HUES48 (cell line): ENCODE measurements around the gene CAPZA2.

Experiments used
- H3K27ac ChIP-seq: one replicate; pipeline ENCODE4 v1.7.0; 2013; ENCODE audit warnings: low read depth, low read length, inconsistent platforms
- H3K27me3 ChIP-seq: 2 replicates; pipeline ENCODE4 v1.6.1; 2013; ENCODE audit warnings: mild to moderate bottlenecking, low read length; ENCODE audit not compliant: control insufficient read depth, insufficient read depth
- H3K36me3 ChIP-seq: 2 replicates; pipeline ENCODE4 v1.6.1; 2013; ENCODE audit warnings: low read length; ENCODE audit not compliant: control insufficient read depth, insufficient read depth
- H3K4me1 ChIP-seq: 2 replicates; pipeline ENCODE4 v1.6.1; 2013; ENCODE audit warnings: mild to moderate bottlenecking, low read length; ENCODE audit not compliant: control insufficient read depth, insufficient read depth
- H3K4me3 ChIP-seq: 2 replicates; pipeline ENCODE4 v1.5.1; 2013; ENCODE audit warnings: mild to moderate bottlenecking, low read depth, low read length
- H3K9ac ChIP-seq: 2 replicates; pipeline ENCODE4 v1.6.1; 2013; ENCODE audit warnings: mild to moderate bottlenecking, low read depth, low read length, moderate library complexity
- H3K9me3 ChIP-seq: 2 replicates; pipeline ENCODE4 v1.6.1; 2013; ENCODE audit warnings: low read length; ENCODE audit not compliant: control insufficient read depth, insufficient read depth

Gene CAPZA2

DNA sequence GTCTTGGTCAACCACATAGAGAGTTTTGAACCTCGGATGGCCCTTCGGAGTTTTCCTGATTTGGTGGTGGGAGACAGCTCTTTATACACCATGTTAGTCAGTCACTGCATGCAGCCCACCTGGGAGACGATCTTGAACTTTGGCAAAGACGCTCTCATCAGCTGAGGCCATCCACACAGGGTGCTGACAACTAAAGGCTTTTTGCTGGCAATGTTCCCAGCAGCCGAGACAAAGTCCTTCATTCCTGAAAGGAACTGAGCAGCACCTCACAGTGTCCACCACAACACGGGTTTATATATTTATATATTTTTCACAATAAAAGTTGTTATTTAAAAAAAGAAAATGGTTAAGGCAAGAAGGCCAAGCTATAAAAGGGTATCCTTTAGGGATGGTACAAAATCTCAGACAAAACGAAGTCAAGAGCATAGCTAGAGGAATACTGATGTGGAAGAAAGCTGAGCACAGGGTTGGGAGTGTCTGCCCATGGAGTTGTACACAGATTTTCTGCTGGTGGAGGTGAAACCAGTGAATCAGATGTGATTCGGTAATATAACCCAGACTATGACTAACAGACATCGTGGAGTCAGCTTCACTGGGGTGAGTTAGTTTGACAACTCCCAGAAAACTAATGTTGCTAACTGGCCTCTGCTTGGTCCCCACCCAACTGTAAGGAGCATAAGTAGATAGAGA, 27.4 kb upstream of the CAPZA2 start:
- H3K27ac ChIP-seq: no peak overlapping the region

DNA sequence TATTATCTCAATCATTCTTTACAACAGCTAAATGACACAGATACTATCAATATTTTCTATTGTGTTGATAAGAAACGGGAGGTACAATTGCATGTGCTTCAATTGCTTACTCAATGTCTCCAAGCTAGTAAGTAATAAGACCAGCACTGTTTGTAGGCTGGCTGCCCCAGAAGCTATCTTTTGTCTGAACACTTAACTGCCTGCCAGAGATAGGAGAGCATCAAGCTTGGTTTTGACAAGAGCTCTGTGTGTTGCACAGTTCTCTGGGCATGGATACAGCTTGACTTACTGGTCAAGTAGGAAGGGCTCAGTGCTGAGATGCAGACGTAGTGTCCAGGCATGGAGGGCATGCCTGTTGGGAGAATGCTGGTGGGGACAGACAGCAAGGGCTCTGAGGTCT, 26.3 kb upstream of the CAPZA2 start:
- no peaks in the 10 kb centered on the region for H3K4me1 ChIP-seq
- H3K9me3 ChIP-seq: no peaks in the 10 kb centered on the region
- no peak overlapping the region for H3K27ac ChIP-seq
- no peak overlapping the region for H3K4me3 ChIP-seq
- H3K9ac ChIP-seq: no peak overlapping the region
- no peaks in the 10 kb centered on the region for H3K36me3 ChIP-seq
- H3K27me3 ChIP-seq: no peaks in the 10 kb centered on the region

More for the DNA sequence above, 27.4 kb upstream of the CAPZA2 start:
- Histone ChIP-seq H3K9ac (no peak overlapping the region), H3K4me3 (no peak overlapping the region), H3K27me3 (no peaks in the 10 kb centered on the region), H3K4me1 (no peaks in the 10 kb centered on the region), H3K9me3 (no peaks in the 10 kb centered on the region), H3K36me3 (no peaks in the 10 kb centered on the region)

DNA sequence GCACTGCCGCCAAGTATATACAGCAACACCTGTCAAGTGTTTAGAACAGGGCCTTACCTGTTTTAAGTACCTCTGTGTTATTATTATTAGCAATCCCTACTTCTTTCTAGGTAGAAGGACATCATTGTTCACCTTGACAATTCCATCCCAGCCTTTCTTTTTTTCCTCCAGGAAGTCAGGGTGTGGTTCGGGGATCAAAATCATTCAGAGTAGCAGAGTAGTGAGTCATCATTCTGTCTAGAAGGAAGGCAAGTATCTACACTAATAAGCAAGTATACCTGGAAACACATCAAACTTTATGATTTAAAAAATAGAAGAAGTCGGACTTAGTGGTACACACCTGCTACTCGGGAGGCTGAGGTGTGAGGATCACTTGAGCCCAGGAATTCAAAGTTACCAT, 25.5 kb upstream of the CAPZA2 start:
- Histone ChIP-seq H3K27ac (no peak overlapping the region), H3K4me1 (no peaks in the 10 kb centered on the region), H3K36me3 (no peaks in the 10 kb centered on the region), H3K9me3 (no peaks in the 10 kb centered on the region), H3K4me3 (no peak overlapping the region), H3K9ac (no peak overlapping the region), H3K27me3 (no peaks in the 10 kb centered on the region)

DNA sequence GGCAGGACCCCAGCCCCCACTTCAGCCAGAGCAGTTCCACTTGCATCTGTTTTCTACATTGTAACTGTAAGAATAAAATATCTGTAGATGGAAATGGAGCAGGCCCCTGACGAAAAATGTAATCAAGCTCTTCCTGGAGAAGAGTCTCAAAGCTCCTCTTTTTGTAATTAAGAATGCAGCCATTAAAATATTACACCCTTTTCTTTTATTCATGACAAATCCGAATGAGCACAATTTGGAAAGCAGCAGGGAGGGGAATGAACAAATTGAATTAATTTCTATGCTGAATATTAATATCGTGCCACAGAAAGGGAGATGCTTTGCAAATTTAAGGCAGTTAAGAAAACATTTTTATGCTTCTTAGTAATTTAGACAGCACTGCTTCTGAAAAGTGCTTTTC, 24.8 kb upstream of the CAPZA2 start:
- H3K4me1 ChIP-seq: no peaks in the 10 kb centered on the region
- H3K9ac ChIP-seq: no peak overlapping the region
- H3K27ac ChIP-seq: no peak overlapping the region
- H3K9me3 ChIP-seq: no peaks in the 10 kb centered on the region
- no peaks in the 10 kb centered on the region for H3K27me3 ChIP-seq
- no peaks in the 10 kb centered on the region for H3K36me3 ChIP-seq
- no peak overlapping the region for H3K4me3 ChIP-seq

DNA sequence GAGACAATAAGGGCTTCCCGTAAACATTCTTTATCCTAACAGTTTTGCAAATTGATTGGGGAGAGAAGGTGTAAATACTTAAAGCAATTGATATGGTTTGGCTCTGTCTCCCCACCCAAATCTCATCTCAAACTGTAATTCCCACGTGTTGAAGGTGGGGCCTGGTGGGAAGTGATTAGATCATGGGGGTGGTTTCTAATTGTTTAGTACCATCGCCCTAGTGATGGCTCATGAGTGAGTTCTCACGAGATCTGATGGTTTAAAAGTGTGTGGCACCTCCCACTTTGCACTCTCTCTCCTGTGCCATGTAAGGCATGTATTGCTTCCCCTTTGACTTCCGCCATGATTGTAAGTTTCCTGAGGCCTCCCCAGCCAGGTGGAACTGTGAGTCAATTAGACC, 22.1 kb upstream of the CAPZA2 start:
- H3K27ac ChIP-seq: no peak overlapping the region
- H3K4me3 ChIP-seq: no peak overlapping the region
- H3K4me1 ChIP-seq: no peaks in the 10 kb centered on the region
- H3K9me3 ChIP-seq: no peaks in the 10 kb centered on the region
- no peaks in the 10 kb centered on the region for H3K36me3 ChIP-seq
- H3K9ac ChIP-seq: no peak overlapping the region
- no peaks in the 10 kb centered on the region for H3K27me3 ChIP-seq

DNA sequence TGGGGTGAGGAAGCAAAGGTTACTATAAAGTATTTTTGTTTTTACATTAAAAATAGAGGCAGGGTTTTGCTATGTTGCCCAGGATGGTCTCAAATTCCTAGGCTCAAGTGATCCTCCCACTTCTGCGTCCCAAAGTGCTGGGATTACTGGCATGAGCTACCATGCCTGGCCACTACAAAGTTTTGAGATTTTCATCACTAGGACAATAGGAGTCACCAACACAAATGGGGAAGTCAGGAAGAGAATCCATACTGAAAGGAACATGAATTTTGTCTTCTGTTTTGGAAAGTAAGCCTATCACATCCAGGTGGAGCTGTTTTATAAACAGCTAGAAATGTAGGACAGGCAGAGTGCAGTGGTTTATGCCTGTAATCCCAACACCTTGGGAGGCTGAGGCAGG, 20.0 kb upstream of the CAPZA2 start:
- no peak overlapping the region for H3K9ac ChIP-seq
- H3K27me3 ChIP-seq: no peaks in the 10 kb centered on the region

DNA sequence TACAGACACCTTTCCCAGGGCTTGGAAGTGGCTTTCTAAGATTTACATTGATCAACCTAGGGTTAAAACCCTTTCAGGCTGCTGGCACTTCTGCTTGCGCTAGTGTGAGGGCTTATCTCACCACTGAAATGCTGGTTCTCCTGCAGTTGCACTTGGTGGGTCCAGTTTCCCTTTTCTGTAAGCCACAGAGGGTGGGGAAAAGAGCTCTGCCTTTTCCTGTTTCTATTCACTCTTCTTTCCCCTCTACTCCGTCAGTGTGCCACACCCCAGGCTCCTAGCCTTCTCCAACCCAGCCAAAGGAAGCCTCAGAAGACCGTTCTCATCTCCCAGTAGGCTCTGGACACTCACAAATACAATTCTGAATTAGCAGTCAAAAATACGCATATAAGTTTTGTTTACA, 19.0 kb upstream of the CAPZA2 start:
- no peaks in the 10 kb centered on the region for H3K4me1 ChIP-seq

More for the DNA sequence above, 20.0 kb upstream of the CAPZA2 start:
- Histone ChIP-seq H3K4me3 (no peak overlapping the region), H3K27ac (no peak overlapping the region), H3K9me3 (no peaks in the 10 kb centered on the region), H3K4me1 (no peaks in the 10 kb centered on the region), H3K36me3 (no peaks in the 10 kb centered on the region)

DNA sequence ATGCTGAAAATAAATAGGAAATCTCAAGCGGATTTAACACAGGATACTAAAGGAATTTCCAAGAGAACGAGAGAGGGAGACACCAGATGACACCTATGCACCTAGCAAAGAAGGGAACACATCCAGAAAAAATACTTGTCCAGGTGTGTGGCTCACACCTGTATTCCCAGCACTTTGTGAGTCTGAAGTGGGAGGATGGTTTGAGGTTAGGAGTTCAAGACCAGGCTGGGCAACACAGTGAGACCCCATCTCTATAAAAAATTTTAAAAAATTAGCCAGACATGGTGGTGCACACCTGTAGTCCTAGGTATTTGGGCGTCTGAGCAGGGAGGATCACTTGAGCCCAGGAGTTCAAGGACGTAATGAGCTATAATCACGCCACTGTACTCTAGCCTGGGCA, 11.2 kb upstream of the CAPZA2 start:
- Histone ChIP-seq H3K9me3 (no peaks in the 10 kb centered on the region), H3K4me1 (peaks cover 13% of the 10 kb centered on the region)

More for the DNA sequence above, 19.0 kb upstream of the CAPZA2 start:
- Histone ChIP-seq H3K4me3 (no peak overlapping the region), H3K9ac (no peak overlapping the region), H3K27me3 (no peaks in the 10 kb centered on the region), H3K27ac (no peak overlapping the region), H3K9me3 (no peaks in the 10 kb centered on the region), H3K36me3 (no peaks in the 10 kb centered on the region)

DNA sequence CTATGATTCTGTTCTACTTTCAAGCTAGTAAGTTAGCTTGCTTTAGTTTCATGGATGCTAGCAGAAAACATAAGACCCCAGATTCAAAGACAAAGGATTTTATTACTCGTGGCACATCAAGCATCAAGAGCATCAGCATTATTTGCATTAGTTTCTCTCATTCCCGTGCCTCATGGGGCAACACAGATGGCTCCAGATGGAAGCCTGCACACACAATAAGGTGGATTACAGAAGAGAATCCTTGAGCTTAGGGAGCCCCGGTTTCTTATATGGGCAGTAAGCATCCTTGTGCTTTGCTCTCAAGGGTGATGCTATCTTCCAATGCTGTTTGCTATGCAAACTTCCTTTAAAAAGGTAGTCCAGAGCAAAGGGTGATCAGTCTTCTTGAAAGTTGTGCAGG, 10.7 kb upstream of the CAPZA2 start:
- H3K4me3 ChIP-seq: no peak overlapping the region
- H3K4me1 ChIP-seq: peaks cover 18% of the 10 kb centered on the region
- H3K9me3 ChIP-seq: no peaks in the 10 kb centered on the region
- no peaks in the 10 kb centered on the region for H3K27me3 ChIP-seq
- H3K9ac ChIP-seq: no peak overlapping the region
- H3K36me3 ChIP-seq: no peaks in the 10 kb centered on the region
- H3K27ac ChIP-seq: no peak overlapping the region

More for the DNA sequence above, 11.2 kb upstream of the CAPZA2 start:
- H3K9ac ChIP-seq: no peak overlapping the region
- H3K36me3 ChIP-seq: no peaks in the 10 kb centered on the region
- H3K27me3 ChIP-seq: no peaks in the 10 kb centered on the region
- no peak overlapping the region for H3K27ac ChIP-seq
- no peak overlapping the region for H3K4me3 ChIP-seq

DNA sequence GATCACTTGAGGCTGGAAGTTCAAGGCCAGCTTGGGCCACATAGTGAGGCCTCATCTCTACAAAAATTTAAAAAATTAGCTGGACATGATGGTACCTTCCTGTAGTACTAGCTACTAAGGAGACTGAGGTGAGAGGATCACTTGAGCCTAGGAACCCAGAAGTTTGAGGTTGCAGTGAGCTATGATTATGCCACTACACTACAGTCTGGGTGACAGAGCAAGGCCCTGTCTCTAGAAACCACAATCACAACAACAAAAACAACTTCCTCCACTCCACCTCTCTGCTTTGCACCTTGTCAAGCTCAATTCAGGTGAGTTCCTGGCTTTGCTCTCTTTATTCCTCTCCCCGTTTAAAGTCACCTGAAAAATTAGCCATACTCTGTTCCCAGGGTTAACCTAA, 8.3 kb upstream of the CAPZA2 start:
- Histone ChIP-seq H3K9ac (no peak overlapping the region), H3K36me3 (no peaks in the 10 kb centered on the region), H3K4me1 (peaks cover 27% of the 10 kb centered on the region), H3K9me3 (no peaks in the 10 kb centered on the region), H3K27ac (no peak overlapping the region), H3K27me3 (no peaks in the 10 kb centered on the region), H3K4me3 (no peak overlapping the region)

DNA sequence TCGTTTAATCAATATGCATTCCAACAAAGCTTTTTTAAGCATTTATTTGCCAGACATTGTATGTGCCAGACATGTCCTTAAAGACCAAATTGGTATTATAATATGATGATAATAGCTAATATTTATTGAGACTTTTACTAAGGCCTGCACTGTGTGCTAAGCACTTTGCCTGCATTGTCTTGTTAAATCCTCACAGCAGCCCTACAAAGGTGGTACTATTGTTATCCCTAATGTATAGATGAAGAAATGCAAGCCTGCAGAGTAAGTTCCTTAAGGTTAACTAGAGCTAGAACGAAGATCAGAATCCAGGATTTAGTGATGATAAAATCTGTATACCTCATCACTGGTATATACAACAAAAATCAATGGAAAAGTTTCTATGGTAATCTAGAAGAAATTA, 5.3 kb upstream of the CAPZA2 start:
- Histone ChIP-seq H3K36me3 (no peaks in the 10 kb centered on the region), H3K27me3 (no peaks in the 10 kb centered on the region), H3K4me1 (peaks cover 30% of the 10 kb centered on the region), H3K9me3 (no peaks in the 10 kb centered on the region), H3K9ac (no peak overlapping the region), H3K4me3 (no peak overlapping the region), H3K27ac (no peak overlapping the region)
